NCI-H774 (cell line): ENCODE results near the gene PARPBP.
A peak's percentile ranks its signal among the peaks of the same experiment; 100 is the strongest.
"Not testable (repeated sequence)": the region's sequence is repeated elsewhere in the genome, so short reads cannot be mapped to it uniquely, and the experiment has no call there.

Experiments used
- DNase-seq: peaks from one replicate; lab custom pipeline; 2025; lab: John Stamatoyannopoulos, UW

PARPBP gene, protein sequence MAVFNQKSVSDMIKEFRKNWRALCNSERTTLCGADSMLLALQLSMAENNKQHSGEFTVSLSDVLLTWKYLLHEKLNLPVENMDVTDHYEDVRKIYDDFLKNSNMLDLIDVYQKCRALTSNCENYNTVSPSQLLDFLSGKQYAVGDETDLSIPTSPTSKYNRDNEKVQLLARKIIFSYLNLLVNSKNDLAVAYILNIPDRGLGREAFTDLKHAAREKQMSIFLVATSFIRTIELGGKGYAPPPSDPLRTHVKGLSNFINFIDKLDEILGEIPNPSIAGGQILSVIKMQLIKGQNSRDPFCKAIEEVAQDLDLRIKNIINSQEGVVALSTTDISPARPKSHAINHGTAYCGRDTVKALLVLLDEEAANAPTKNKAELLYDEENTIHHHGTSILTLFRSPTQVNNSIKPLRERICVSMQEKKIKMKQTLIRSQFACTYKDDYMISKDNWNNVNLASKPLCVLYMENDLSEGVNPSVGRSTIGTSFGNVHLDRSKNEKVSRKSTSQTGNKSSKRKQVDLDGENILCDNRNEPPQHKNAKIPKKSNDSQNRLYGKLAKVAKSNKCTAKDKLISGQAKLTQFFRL

DNA sequence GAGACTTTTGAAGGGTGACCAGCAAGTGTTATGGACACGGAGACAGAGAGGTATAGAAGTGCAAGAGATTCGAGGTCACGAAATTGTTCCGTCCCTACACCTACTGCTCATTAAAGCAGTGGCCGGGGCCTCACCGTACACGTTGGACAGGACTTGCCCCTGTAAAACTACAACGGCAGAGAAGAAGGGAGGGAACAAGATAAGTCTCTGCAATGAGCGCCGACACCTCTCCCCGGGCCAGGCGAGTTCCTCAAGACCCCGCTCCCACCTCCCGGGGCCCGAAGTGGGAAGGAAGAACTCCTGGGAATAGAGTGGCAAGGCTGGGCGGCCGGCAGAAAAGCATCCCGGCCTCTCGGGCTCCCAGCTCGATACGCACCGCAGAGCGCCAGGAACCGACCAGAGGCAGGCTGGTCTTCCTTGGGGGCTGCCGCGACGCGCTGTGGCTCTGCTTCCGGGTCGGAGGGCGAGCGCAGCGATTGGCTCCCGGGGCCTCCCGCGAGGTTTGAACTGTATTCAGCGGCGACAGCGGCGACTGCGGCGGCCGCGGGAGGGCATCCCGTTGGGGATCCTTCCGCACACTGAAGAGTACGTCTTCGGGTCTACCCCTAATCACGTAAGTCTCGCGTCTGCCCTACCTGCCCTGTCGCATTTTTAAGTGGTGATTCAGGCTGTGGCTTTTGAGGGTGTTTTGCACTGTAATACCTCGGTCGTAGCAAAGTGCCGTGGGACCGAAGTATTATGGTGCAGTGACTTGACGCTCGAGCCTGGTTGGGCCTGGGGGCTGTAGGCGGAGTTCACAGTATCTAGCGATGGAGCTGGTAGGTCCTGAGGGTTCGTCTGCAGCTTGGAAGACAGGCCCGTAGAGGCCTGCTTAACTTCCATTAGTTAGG lies at the start of gene PARPBP, which contains the start of gene NUP37:
TSS of gene PARPBP (plus strand) at position 510 of the 890 bp plus-strand sequence. CDS start 3,706 bp downstream, outside the sequence.
TSS of gene NUP37 (minus strand) at position 441 of the 890 bp plus-strand sequence. CDS start 1,596 bp downstream, outside the sequence.
- DNase-seq = peak; percentile 88

GRCh38 chr12:102072092-102072491 lies 47.9 kb upstream of the PARPBP start:
- not testable (repeated sequence) for DNase-seq

DNA sequence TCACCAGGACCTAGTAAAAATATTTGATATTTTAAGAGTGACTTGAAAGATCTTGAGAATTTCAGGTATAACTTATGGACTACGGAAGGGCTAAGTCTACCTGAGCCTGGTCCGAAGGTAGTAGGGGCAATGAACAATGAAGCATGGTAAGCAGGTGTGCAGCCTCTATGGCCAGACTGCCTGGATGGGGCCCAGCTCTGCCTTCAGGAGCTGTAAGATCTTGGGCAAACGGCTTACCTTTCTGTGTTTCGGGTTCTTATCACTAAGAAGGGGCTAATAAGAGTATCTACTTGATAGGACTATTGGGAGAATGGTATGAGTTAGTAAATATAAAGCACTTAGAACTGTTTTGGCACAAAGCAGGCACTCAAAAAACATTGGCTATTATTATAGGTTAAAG lies 39.1 kb upstream of the PARPBP start:
- no peak for DNase-seq

- DNase-seq = not testable (repeated sequence)
These were observed 30.7 kb upstream of the PARPBP start for GRCh38 chr12:102089228-102089835.

- no peak for DNase-seq
These were observed 26.7 kb upstream of the PARPBP start for GRCh38 chr12:102093319-102093718.

- peak; percentile 51 for DNase-seq
These were observed 24.2 kb upstream of the PARPBP start for GRCh38 chr12:102095677-102096263.

GRCh38 chr12:102096855-102097254 lies 23.1 kb upstream of the PARPBP start:
- peak; percentile 88 for DNase-seq

- no peak for DNase-seq
These were observed 13.1 kb upstream of the PARPBP start for GRCh38 chr12:102106905-102107304.

DNA sequence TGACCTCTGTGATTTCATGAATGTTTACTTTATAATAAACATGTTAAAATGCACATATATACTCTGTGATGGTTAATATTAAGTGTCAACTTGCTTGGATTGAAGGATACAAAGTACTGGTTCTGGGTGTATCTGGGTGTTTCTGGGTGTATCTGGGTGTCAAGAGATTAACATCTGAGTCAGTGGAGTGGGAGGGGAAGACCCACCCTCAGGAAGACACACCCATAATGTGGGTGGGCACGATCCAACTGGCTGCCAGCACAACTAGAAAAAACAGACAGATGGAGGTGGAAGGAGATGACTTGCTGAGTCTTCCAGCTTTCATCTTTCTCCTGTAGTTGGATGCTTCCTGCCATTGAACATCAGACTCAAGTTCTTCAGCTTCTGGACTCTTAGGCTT lies 12.0 kb upstream of the PARPBP start:
- no peak for DNase-seq

DNA sequence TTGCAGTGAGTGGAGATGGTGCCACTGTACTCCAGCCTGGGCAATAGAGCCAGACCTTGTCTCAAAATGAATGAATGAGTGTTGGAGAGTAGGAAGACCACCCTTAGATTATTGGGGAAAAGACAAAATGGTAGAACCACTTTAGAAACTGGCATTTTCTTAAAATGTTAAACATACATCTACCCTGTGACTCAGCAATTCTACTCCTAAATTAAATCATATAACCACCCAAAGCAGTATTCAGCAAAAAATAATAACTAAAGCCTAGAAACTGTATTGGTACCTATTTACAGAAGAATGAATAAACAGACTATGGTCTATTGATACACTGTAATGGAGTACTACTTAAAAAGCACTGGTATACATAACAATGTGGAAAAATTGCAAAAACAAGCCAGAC lies 9.2 kb upstream of the PARPBP start:
- DNase-seq = no peak

DNA sequence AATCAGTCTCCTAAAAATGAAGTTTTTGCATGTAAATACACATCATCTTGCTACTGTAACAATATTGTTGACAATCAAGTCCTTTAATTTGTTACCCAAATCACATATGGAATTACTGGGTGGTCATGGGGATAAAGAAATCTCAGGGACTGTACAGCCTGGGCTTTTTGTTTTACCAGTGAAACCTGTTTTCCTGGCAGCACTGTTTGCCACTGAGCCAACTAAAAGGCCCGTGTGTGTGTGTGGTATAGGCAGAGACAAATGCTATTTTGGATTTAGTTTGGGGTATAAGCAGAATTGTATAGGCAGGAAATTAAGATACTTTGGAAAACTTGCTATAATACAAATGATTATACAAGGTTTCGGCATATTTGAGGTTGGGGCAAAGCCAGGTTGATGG lies 5.8 kb upstream of the PARPBP start:
- DNase-seq = no peak

DNA sequence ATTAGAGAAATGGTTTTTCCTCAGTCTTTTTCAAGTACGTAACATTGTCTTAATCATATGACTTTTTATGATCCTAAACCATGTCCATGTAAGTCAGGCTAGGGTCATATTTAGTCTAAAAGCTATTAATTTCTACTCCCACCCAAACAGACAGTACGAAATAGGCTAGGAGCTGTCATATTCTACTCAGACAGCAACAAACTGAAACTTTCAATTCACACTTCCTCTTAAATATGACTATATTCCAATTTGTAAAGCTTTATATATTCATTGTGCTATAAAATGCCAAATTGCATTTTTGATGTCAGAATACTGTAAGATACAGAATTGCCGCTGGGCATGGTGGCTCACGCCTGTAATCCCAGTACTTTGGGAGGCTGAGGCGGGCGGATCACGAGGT lies 3.6 kb upstream of the PARPBP start:
- no peak for DNase-seq

- DNase-seq = no peak
These were observed 1.1 kb upstream of the PARPBP start for GRCh38 chr12:102118874-102119273.

DNA sequence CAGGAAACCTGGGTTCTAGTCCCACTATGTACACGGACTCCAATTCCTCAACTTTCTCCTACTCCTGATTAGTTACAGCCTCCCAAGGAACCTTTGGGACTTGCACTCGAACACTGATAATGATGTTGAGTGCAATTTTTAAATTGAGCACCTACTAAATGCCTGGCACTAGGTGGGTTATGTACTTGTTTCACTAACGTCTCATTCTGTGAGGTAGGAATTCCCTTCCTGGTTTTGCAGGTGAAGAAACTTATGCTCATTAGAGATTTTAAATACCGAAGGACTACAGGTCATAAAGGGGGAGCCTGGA lies 536 bp downstream of the PARPBP start:
- DNase-seq = no peak

GRCh38 chr12:102120886-102121285 lies 903 bp downstream of the PARPBP start:
- DNase-seq = no peak

DNA sequence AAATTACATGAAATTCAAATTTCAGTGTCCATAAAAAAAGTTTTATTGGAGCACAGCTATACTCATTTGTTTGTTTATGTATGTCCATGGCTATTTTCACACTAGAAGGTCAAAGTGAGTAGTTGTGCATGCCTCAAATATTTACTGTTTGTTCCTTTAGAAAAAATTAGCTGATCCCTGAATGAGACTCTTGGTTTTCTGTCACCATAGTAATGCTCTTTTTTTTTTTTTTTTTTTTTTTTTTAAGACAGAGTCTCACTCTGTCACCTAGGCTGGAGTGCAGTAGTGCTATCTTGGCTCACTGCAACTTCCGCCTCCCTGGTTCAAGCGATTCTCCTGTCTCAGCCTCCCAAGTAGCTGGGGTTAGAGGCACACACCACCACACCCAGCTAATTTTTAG lies 1.3 kb downstream of the PARPBP start:
- not testable (repeated sequence) for DNase-seq

GRCh38 chr12:102130720-102131119 lies 10.7 kb downstream of the PARPBP start:
- DNase-seq = not testable (repeated sequence)

DNA sequence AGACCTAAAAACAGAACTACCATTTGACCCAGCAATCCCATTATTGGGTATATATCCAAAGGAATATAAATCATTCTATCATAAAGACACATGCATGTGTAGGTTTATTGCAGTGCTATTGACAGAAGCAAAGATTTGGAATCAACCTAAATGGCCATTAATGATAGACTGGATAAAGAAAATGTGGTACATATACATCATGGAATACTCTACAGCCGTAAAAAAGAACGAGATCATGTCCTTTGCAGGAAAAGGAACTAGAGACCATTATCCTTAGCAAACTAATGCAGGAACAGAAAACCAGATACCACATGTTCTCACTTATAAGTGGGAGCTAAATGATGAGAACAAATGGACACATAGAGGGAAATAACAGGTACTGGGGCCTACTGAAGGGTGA lies 11.5 kb downstream of the PARPBP start:
- not testable (repeated sequence) for DNase-seq

GRCh38 chr12:102137619-102138018 lies 17.6 kb downstream of the PARPBP start:
- not testable (repeated sequence) for DNase-seq

- not testable (repeated sequence) for DNase-seq
These were observed 22.9 kb downstream of the PARPBP start for GRCh38 chr12:102142866-102143373.

DNA sequence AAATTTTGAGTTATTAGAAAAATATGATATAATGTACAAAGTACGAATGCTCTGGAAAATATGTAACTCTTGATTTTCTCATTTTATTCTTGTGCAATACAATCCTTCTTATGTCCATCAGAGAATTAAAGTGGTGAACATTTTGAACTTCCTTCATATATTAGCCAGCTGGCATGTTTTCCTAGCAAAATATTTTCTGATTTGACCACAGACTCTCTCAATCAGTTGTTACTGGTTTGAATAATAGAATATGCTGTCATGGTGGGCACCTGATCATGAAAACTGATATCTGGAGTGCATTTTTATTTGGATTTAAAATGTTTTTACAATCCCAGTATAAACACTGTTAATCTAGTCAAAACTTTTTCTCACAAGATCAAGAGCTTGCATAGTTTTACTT lies 24.2 kb downstream of the PARPBP start:
- no peak for DNase-seq
